Activated naive CD4-positive, alpha-beta T cell treated with anti-CD3 and anti-CD28 coated beads, Interleukin-2, amount 50 U/mL, for 72 hours (primary cell): ENCODE results near the gene GSTA5. TPM values are rescaled to one million over a fixed set of nuclear protein-coding genes. Genes with fewer than 3 reads are reported as not detected.

ENCODE experiments used
- total RNA-seq, 2 donors: library from RNA; stranded (reverse); gene quantifications; one replicate each; pipeline ENCODE4 v1.2.3, GENCODE V29; 2022

Gene GSTA5
- total RNA-seq, 2 donors from 2014 or later: not detected

Other genes starting within 250 kb of the GSTA5 start
- 10 to 100 TPM; 12.1 to 18.1 TPM for gene TMEM14A, start 169.7 kb downstream of the GSTA5 start, total RNA-seq
- gene GSTA2, start 77.3 kb downstream of the GSTA5 start, total RNA-seq: not detected
- gene GSTA1, start 37.0 kb downstream of the GSTA5 start, total RNA-seq: not detected
- gene GSTA3, start 68.9 kb upstream of the GSTA5 start, total RNA-seq: not detected
- gene GSTA4, start 154.5 kb upstream of the GSTA5 start, total RNA-seq: 1 to 10 TPM; 3.0 to 7.9 TPM
- 1 to 10 TPM; 2.6 to 6.8 TPM for gene CILK1, start 221.0 kb upstream of the GSTA5 start, total RNA-seq
- 10 to 100 TPM; 33.3 to 55.5 TPM for gene FBXO9, start 224.6 kb upstream of the GSTA5 start, total RNA-seq